GM12892 (cell line): ENCODE data around the gene NFYB.

Source experiments
- POLR2A ChIP-seq: IDR thresholded peaks from 2 replicates; pipeline ENCODE4 v1.6.1; 2011; ENCODE audit warnings: low read depth, low read length, control low read depth
- POLR2AphosphoS5 ChIP-seq: IDR thresholded peaks from 2 replicates; pipeline ENCODE4 v1.6.1; 2011; ENCODE audit warnings: low read depth, low read length, control low read depth
- TAF1 ChIP-seq: IDR thresholded peaks from 2 replicates; pipeline ENCODE4 v1.6.1; 2011; ENCODE audit warnings: low read depth, mild to moderate bottlenecking, control low read depth, low read length, borderline replicate concordance

DNA sequence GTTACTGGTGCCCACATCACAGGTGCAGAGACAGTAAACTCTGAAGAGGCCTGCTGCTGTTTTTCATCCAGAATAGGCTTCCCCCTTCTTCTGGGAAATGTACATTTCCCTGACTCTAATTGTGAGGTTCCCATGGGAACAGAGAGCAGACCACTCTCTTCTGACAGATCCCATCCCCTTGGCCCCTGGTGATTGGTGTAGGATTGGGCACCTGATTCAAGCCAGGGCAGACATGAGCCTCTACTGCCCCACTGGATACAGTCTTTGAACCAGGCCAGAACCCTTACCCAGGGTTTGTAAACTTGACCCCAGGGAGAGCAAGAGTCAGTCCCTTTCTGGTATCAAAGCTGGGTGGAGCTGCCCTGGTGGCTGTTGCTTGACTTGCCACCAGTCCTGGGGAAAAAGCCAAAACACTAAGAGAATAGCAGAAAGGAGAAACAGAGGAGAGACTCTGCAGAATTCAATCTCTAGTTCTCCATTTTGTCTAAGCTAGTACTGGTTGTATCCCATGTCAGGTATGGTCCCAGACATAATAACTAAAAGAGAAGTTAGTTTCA lies 14.8 kb upstream of the NFYB start:
- TF ChIP-seq TAF1 (no peak), POLR2A (no peak), POLR2AphosphoS5 (no peak)
